ENCODE results near the gene SIN3B.

GRCh38 chr19:16888629-16889365, 59.6 kb downstream of the SIN3B start, which contains the start of gene F2RL3:
- no peak for TF ChIP-seq TAF1 (IDR thresholded peaks at IDR 0.05; ENCODE audit: low read depth)
- no peak for TF ChIP-seq EGR1 (IDR thresholded peaks at IDR 0.05)

All from Ishikawa (cell line).